ENCODE results near the gene SCMH1. TPM values are rescaled to one million over a fixed set of nuclear protein-coding genes. Genes with fewer than 3 reads are reported as not detected.
A peak's percentile ranks its signal among the peaks of the same experiment; 100 is the strongest.

The SCMH1 gene
- total RNA-seq, 1 donor from 2014 or later: 36.7 TPM

DNA sequence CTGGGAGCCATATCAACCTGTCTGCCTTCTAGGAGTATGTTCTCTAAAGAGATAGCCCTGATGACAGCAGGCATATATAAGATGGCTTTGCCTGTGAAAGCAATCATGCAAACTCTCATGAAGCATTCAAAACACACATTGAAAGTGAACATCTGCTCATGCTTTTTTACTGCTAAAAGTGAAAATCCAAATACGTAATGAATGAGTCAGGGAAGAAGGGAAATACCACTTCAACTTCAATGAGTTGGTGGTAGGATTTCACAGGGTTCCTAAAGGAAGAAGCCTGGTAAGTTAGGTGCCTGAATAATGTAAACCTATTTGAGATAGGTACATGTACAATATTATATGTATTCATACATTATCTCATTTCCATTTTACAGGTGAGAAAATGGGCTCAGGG lies 170.1 kb downstream of the SCMH1 start:
- TF ChIP-seq, protein P1, sequence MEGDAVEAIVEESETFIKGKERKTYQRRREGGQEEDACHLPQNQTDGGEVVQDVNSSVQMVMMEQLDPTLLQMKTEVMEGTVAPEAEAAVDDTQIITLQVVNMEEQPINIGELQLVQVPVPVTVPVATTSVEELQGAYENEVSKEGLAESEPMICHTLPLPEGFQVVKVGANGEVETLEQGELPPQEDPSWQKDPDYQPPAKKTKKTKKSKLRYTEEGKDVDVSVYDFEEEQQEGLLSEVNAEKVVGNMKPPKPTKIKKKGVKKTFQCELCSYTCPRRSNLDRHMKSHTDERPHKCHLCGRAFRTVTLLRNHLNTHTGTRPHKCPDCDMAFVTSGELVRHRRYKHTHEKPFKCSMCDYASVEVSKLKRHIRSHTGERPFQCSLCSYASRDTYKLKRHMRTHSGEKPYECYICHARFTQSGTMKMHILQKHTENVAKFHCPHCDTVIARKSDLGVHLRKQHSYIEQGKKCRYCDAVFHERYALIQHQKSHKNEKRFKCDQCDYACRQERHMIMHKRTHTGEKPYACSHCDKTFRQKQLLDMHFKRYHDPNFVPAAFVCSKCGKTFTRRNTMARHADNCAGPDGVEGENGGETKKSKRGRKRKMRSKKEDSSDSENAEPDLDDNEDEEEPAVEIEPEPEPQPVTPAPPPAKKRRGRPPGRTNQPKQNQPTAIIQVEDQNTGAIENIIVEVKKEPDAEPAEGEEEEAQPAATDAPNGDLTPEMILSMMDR (conservative IDR thresholded peaks at IDR 0.05): no peak
- Mint-ChIP-seq H3K27me3 (no peaks in the 10 kb centered on the region), H3K9me3 (no peaks in the 10 kb centered on the region), H3K4me3 (no peak overlapping the region), H3K27ac (no peak overlapping the region), H3K36me3 (peaks cover 19% of the 10 kb centered on the region), H3K4me1 (ENCODE audit: unreplicated experiment) (no peaks in the 10 kb centered on the region)
- DNase-seq (ENCODE audit: extremely low spot score, unreplicated experiment): no peak

DNA sequence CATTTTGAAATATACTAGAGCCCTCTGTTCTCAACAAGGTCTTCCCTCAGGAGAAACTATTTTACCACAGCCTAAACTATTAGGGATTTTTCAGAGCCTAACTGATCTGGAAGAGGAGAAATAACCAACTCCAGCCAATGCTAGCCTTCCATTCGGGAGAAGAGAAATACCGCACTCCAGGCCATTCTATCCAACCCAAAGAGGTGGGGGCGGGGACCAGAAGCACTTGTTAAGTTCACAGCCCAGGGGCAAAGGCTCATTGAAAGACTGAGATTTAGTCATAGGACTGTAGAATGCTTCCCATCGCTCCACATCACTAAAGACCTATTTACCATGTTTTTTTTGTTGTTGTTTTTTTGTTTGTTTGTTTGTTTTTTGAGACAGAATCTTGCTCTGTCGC lies 185.2 kb downstream of the SCMH1 start:
- no peak overlapping the region for H3K4me3 Mint-ChIP-seq
- H3K4me1 Mint-ChIP-seq (ENCODE audit: unreplicated experiment): no peaks in the 10 kb centered on the region
- H3K27me3 Mint-ChIP-seq: no peaks in the 10 kb centered on the region
- H3K27ac Mint-ChIP-seq: no peak overlapping the region
- H3K36me3 Mint-ChIP-seq: peaks cover 54% of the 10 kb centered on the region
- H3K9me3 Mint-ChIP-seq: peaks cover 9% of the 10 kb centered on the region
- no peak for DNase-seq (ENCODE audit: extremely low spot score, unreplicated experiment)
- TF ChIP-seq, protein P1 (conservative IDR thresholded peaks at IDR 0.05): no peak

DNA sequence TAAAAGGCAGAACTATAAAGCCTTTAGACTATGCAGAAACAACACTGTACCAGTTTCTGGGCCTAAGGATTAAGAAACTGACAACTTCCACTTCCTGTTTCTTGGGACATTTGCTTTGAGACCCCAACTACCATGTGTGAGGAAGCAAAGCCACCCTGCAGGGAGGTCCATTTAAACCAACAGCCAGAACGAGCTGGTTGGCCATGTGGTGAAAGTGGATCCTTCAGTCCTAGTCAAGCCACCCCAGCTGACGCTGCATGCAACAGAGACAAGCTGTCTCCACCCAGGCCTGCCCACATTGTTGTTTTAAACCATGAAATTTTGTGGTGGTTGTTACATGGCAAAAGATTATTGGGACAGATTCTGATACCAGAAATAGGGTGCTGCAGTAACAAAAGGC lies 188.8 kb downstream of the SCMH1 start:
- H3K9me3 Mint-ChIP-seq: no peaks in the 10 kb centered on the region
- peaks cover 43% of the 10 kb centered on the region for H3K36me3 Mint-ChIP-seq
- no peaks in the 10 kb centered on the region for H3K27me3 Mint-ChIP-seq
- no peaks in the 10 kb centered on the region for H3K4me1 Mint-ChIP-seq (ENCODE audit: unreplicated experiment)
- TF ChIP-seq, protein P1 (conservative IDR thresholded peaks at IDR 0.05): no peak
- H3K27ac Mint-ChIP-seq: no peak overlapping the region
- H3K4me3 Mint-ChIP-seq: no peak overlapping the region
- DNase-seq (ENCODE audit: extremely low spot score, unreplicated experiment): no peak

DNA sequence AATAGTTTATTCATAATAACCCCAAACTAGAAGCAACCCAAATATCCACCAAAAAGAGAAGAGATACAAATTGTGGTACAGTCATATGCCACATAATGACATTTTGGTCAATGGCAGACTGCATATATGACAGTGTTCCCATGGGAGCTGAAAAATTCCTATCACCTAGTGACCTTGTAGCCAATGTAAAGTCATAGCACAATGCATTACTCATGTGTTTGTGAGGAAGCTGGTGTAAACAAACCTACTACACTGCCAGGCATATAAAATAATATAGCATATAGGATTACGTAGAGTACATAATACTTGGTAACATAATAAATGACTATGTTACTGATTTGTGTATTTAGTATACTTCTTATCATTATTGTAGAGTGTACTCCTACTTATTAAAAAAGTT lies 191.1 kb downstream of the SCMH1 start:
- DNase-seq (ENCODE audit: extremely low spot score, unreplicated experiment): no peak
- Mint-ChIP-seq H3K9me3 (no peaks in the 10 kb centered on the region), H3K27ac (no peak overlapping the region), H3K36me3 (peaks cover 44% of the 10 kb centered on the region), H3K4me3 (no peak overlapping the region), H3K27me3 (no peaks in the 10 kb centered on the region), H3K4me1 (ENCODE audit: unreplicated experiment) (no peaks in the 10 kb centered on the region)
- TF ChIP-seq, protein P1 (conservative IDR thresholded peaks at IDR 0.05): no peak

DNA sequence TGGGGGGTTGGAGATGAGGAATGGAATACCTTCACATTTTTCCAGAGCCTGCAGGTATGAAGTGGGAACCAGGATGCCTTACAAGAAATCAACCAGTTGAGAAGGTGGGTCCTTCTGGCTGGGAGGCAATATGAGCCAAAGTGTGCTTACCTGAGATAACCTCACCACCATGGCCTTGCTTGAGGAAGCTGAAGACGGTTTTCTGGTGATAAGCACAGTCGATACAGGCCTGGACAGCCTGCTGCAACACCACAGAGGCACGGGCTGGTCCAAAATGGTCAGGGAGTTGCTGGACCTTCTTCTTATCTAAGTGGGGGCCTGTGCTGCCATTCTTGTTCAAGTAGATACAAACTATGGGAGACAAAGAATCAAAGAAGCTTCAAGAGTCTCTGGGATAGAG lies 193.6 kb downstream of the SCMH1 start:
- Mint-ChIP-seq H3K36me3 (peaks cover 48% of the 10 kb centered on the region), H3K27ac (no peak overlapping the region), H3K9me3 (no peaks in the 10 kb centered on the region), H3K4me1 (ENCODE audit: unreplicated experiment) (peaks cover 6% of the 10 kb centered on the region), H3K4me3 (no peak overlapping the region), H3K27me3 (no peaks in the 10 kb centered on the region)
- TF ChIP-seq, protein P1 (conservative IDR thresholded peaks at IDR 0.05): no peak
- DNase-seq (ENCODE audit: extremely low spot score, unreplicated experiment): no peak

DNA sequence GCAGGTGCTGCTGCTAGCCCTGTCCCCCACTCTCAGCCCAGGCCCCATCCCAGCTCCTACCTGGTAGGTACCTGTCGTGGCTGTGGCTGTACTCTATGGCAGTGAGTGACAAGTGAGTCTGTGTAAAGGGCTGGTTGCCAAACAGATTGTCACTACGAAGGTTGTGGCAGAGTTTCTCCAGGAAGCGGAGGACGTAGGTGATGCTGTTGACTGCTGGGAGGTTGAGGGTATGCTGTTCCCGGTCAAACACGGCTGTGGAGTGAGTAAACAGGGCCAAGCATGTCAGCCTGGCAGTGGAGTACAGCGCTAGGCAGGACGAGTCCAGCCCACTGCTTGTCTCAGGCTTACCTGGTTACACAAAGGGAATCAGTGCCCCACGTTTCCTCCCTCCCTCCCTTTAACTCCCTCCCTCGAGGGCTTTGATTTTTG lies 195.7 kb downstream of the SCMH1 start:
- Mint-ChIP-seq H3K4me3 (no peak overlapping the region), H3K9me3 (no peaks in the 10 kb centered on the region), H3K27ac (peak overlapping the region; percentile 62), H3K4me1 (ENCODE audit: unreplicated experiment) (peaks cover 6% of the 10 kb centered on the region), H3K27me3 (no peaks in the 10 kb centered on the region), H3K36me3 (peaks cover 47% of the 10 kb centered on the region)
- DNase-seq (ENCODE audit: extremely low spot score, unreplicated experiment): no peak
- TF ChIP-seq, protein P1 (conservative IDR thresholded peaks at IDR 0.05): no peak

All from type B pancreatic cell (in vitro differentiated cells).